ENCODE results near the gene EMX1. TPM values are rescaled to one million over a fixed set of nuclear protein-coding genes. Genes with fewer than 3 reads are reported as not detected.

The EMX1 gene
- total and polyA plus RNA-seq, 2 donors (not counting 1 experiment from before 2014, with no cell fraction given), result not detected

DNA sequence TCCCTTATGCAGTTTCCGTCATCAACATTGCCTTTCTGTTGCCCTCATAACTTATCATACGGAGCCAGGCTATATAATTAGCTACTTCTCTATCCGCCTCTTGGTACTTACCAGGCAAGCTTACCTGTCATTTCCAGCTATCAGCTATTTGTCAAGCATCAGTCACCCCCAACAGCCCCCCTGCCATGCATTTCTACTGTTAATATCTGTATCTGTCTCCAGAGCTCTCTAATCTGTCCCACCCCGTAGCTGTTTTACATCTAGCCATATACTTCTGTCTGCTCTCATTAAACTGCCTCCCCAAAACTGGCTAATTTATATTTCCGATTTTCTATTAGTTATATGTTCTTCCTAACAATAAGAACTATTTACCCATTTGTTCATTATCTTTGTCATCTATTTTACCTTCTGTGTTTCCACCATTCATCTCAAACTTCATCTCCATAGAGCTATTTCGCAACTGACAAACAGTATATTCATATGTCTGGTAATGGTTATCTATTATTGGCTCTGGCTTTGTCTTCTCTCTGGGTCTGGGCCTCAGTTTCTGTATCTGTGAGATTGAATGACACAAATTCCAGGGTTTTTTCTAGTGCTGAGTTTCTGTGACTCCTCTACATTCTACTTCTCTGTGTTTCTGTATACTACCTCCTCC, 9.6 kb downstream of the EMX1 start:
- Histone ChIP-seq H3K36me3 (ENCODE audit: control insufficient read depth, insufficient read depth, low read length) (no peaks in the 10 kb centered on the region), H3K27ac (ENCODE audit: insufficient read depth, low read length) (no peak overlapping the region), H3K4me2 (ENCODE audit: extremely low read depth, insufficient read depth, low read length) (no peak overlapping the region), H3K4me1 (ENCODE audit: control insufficient read depth, extremely low read depth, insufficient read depth, low read length) (no peaks in the 10 kb centered on the region), H2AFZ (ENCODE audit: low read length) (no peak overlapping the region), H3K4me3 (replicated peaks in 1 of 4; ENCODE audit: control extremely low read depth in 1 of 4, insufficient read depth in 1 of 4, low read depth in 3 of 4, low read length in 4 of 4) (no peak overlapping the region), H3K9ac (ENCODE audit: insufficient read depth, low read length) (no peak overlapping the region), H3K9me3 (ENCODE audit: control insufficient read depth, insufficient read depth, low read depth, low read length) (no peaks in the 10 kb centered on the region), H3K27me3 (ENCODE audit: control insufficient read depth, insufficient read depth, low read length) (peaks cover 76% of the 10 kb centered on the region), H3K79me2 (ENCODE audit: control insufficient read depth, insufficient read depth, low read length) (no peaks in the 10 kb centered on the region), H4K20me1 (ENCODE audit: control insufficient read depth, extremely low read depth, insufficient read depth, low read length) (no peaks in the 10 kb centered on the region)
- DNase-seq (ENCODE audit: low read depth in 2 of 2), result no peak
- TF ChIP-seq EZH2 (IDR thresholded peaks at IDR 0.05; ENCODE audit: low read length, missing control alignments), result no peak
- TF ChIP-seq, protein P1, sequence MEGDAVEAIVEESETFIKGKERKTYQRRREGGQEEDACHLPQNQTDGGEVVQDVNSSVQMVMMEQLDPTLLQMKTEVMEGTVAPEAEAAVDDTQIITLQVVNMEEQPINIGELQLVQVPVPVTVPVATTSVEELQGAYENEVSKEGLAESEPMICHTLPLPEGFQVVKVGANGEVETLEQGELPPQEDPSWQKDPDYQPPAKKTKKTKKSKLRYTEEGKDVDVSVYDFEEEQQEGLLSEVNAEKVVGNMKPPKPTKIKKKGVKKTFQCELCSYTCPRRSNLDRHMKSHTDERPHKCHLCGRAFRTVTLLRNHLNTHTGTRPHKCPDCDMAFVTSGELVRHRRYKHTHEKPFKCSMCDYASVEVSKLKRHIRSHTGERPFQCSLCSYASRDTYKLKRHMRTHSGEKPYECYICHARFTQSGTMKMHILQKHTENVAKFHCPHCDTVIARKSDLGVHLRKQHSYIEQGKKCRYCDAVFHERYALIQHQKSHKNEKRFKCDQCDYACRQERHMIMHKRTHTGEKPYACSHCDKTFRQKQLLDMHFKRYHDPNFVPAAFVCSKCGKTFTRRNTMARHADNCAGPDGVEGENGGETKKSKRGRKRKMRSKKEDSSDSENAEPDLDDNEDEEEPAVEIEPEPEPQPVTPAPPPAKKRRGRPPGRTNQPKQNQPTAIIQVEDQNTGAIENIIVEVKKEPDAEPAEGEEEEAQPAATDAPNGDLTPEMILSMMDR (conservative IDR thresholded peaks at IDR 0.05 in 1 of 2, IDR thresholded peaks at IDR 0.05 in 1 of 2; ENCODE audit: low read depth in 1 of 2, low read length in 2 of 2), result no peak

DNA sequence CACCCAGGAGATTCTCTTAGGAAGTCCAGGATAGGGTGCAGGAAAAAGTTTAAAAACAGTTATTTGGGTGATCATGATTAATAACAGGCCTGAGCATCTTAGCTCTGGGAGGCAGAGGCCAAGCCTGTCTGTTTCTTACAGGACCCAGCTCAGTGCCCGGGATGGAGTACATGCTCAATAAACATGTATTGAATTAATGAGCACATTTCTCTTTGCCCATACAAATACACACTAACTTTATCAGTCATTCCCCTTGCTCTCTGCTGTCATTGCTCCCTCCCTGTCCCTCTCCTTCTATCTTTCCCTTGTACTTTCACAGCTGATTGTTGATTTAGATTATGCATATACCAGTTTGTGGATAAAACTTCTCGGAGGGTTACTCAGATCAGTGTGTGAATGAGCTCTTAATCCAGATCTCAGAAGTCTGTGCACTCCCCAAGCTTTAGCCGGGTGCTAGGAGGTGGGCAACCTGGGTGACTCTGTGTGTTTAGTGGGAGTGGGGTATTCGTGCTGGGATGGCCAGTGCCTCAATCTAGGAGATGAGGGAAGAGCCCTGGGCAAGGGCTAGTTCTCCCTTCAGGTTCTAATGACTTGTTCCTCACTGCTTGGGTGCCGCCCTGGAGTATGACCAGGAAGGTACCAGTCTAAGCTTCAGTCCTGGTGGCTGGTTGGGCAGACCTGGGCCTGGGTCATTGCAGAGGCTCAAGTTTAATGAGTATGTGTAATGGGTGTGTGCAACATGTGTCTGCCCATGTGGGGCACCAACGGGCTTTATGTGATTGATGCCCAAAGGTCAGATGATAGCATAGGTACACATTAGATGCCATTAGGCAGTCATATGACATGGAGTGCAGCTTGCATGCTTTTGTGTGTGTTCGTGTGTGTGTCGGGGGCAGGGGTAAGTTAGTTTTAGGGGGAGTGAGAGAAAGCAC, 10.6 kb downstream of the EMX1 start:
- no peak overlapping the region for H3K9ac ChIP-seq (ENCODE audit: insufficient read depth, low read length)
- DNase-seq (ENCODE audit: low read depth in 2 of 2), result no peak
- TF ChIP-seq, protein P1 (conservative IDR thresholded peaks at IDR 0.05 in 1 of 2, IDR thresholded peaks at IDR 0.05 in 1 of 2; ENCODE audit: low read depth in 1 of 2, low read length in 2 of 2), result no peak
- TF ChIP-seq EZH2 (IDR thresholded peaks at IDR 0.05; ENCODE audit: low read length, missing control alignments), result peak; percentile 53
- H3K27me3 ChIP-seq (ENCODE audit: control insufficient read depth, insufficient read depth, low read length), result peaks cover 66% of the 10 kb centered on the region
- H3K4me1 ChIP-seq (ENCODE audit: control insufficient read depth, extremely low read depth, insufficient read depth, low read length), result no peaks in the 10 kb centered on the region
- no peak overlapping the region for H3K4me3 ChIP-seq (replicated peaks in 1 of 4; ENCODE audit: control extremely low read depth in 1 of 4, insufficient read depth in 1 of 4, low read depth in 3 of 4, low read length in 4 of 4)
- H3K36me3 ChIP-seq (ENCODE audit: control insufficient read depth, insufficient read depth, low read length), result no peaks in the 10 kb centered on the region
- no peaks in the 10 kb centered on the region for H4K20me1 ChIP-seq (ENCODE audit: control insufficient read depth, extremely low read depth, insufficient read depth, low read length)
- H3K27ac ChIP-seq (ENCODE audit: insufficient read depth, low read length), result no peak overlapping the region
- H2AFZ ChIP-seq (ENCODE audit: low read length), result no peak overlapping the region
- H3K9me3 ChIP-seq (ENCODE audit: control insufficient read depth, insufficient read depth, low read depth, low read length), result no peaks in the 10 kb centered on the region
- H3K79me2 ChIP-seq (ENCODE audit: control insufficient read depth, insufficient read depth, low read length), result no peaks in the 10 kb centered on the region
- H3K4me2 ChIP-seq (ENCODE audit: extremely low read depth, insufficient read depth, low read length), result no peak overlapping the region

DNA sequence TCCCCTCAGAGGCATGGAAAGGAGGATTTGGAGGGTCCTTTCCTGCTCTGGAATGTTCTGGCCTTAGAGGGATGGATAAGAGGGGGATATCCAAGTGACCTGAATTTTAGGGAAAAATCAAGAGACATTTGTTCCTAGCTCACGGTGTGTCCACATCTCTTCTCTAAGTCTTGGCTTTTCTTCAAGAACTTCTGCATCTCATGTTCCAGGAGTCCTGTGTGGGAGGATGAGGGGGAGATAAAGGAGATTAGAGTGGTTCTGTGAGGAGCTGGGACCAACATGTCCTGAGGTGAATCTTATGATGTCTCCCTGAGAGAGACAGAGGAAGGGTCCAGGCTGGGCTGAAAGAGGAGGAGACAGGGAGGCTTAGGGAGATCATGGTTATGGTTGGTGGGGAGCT, 11.7 kb downstream of the EMX1 start:
- no peaks in the 10 kb centered on the region for H3K79me2 ChIP-seq (ENCODE audit: control insufficient read depth, insufficient read depth, low read length)
- H3K4me1 ChIP-seq (ENCODE audit: control insufficient read depth, extremely low read depth, insufficient read depth, low read length), result no peaks in the 10 kb centered on the region
- no peak for TF ChIP-seq EZH2 (IDR thresholded peaks at IDR 0.05; ENCODE audit: low read length, missing control alignments)
- TF ChIP-seq, protein P1 (conservative IDR thresholded peaks at IDR 0.05 in 1 of 2, IDR thresholded peaks at IDR 0.05 in 1 of 2; ENCODE audit: low read depth in 1 of 2, low read length in 2 of 2), result no peak
- H2AFZ ChIP-seq (ENCODE audit: low read length), result no peak overlapping the region
- no peak for DNase-seq (ENCODE audit: low read depth in 2 of 2)
- no peaks in the 10 kb centered on the region for H3K9me3 ChIP-seq (ENCODE audit: control insufficient read depth, insufficient read depth, low read depth, low read length)
- no peaks in the 10 kb centered on the region for H3K36me3 ChIP-seq (ENCODE audit: control insufficient read depth, insufficient read depth, low read length)
- H3K4me3 ChIP-seq (replicated peaks in 1 of 4; ENCODE audit: control extremely low read depth in 1 of 4, insufficient read depth in 1 of 4, low read depth in 3 of 4, low read length in 4 of 4), result no peak overlapping the region
- H3K27me3 ChIP-seq (ENCODE audit: control insufficient read depth, insufficient read depth, low read length), result peaks cover 60% of the 10 kb centered on the region
- H3K9ac ChIP-seq (ENCODE audit: insufficient read depth, low read length), result no peak overlapping the region
- H3K27ac ChIP-seq (ENCODE audit: insufficient read depth, low read length), result no peak overlapping the region
- no peaks in the 10 kb centered on the region for H4K20me1 ChIP-seq (ENCODE audit: control insufficient read depth, extremely low read depth, insufficient read depth, low read length)
- H3K4me2 ChIP-seq (ENCODE audit: extremely low read depth, insufficient read depth, low read length), result no peak overlapping the region
